Measurements from ENCODE around the gene DIS3L2. TPM values are rescaled to one million over a fixed set of nuclear protein-coding genes. Genes with fewer than 3 reads are reported as not detected.

Gene DIS3L2
- total and polyA plus RNA-seq, 2 of the 4 experiments (the other 2 are of a cell fraction): 14.7 to 19.2 TPM

GRCh38 chr2:232316461-232317330, 355.2 kb downstream of the DIS3L2 start:
- H2AK5ac ChIP-seq (ENCODE audit: low read depth, low read length): no peak overlapping the region
- ChIA-PET CTCF (no interaction called here), POLR2A (ENCODE audit: unreplicated experiment) (no interaction called here)
- peak overlapping the region; percentile 79 for H2AK9ac ChIP-seq (replicated peaks; ENCODE audit: low read depth, low read length, poor library complexity)
- H3K9me1 ChIP-seq (ENCODE audit: insufficient read depth, low read length): peaks cover 7% of the 10 kb centered on the region; the same call in 1 of the 2 replicates
- no CpG with 5 or more reads among the region's 12 CpGs for WGBS, 2 experiments (ENCODE audit: extremely low coverage in 2 of 2, insufficient read length in 1 of 2)
- no peak overlapping the region for H3K14ac ChIP-seq (replicated peaks; ENCODE audit: low read depth, low read length)
- no peak overlapping the region for H3K18ac ChIP-seq (ENCODE audit: low read depth, low read length)
- no peak overlapping the region for H4K8ac ChIP-seq (ENCODE audit: low read depth in 2 of 2, low read length in 2 of 2)
- no peak for DNase-seq
- no peak overlapping the region for H2BK20ac ChIP-seq (ENCODE audit: low read depth, low read length)
- H2BK120ac ChIP-seq (ENCODE audit: low read depth, low read length): no peak overlapping the region
- ATAC-seq (ENCODE audit: low read depth): no peak
- H4K20me1 ChIP-seq (ENCODE audit: insufficient read depth, low read length): no peaks in the 10 kb centered on the region
- no peaks in the 10 kb centered on the region for H3K79me1 ChIP-seq (ENCODE audit: low read depth in 1 of 2, low read length in 2 of 2)
- no peak overlapping the region for H3K4ac ChIP-seq (ENCODE audit: low read depth, low read length)
- H3K56ac ChIP-seq (ENCODE audit: extremely low read depth, insufficient read depth, low read length): no peak overlapping the region
- H3K9me3 ChIP-seq (ENCODE audit: control insufficient read depth, insufficient read depth, low read length): no peaks in the 10 kb centered on the region
- TF ChIP-seq SMC3 (IDR thresholded peaks at IDR 0.05; ENCODE audit: low read depth, low read length) (no peak), RAD21 (IDR thresholded peaks at IDR 0.05; ENCODE audit: low read length) (no peak), RFX5 (IDR thresholded peaks at IDR 0.05; ENCODE audit: low read depth, low read length) (no peak), FOS (IDR thresholded peaks at IDR 0.05; ENCODE audit: low read depth, low read length) (no peak)
- TF ChIP-seq, protein P1, sequence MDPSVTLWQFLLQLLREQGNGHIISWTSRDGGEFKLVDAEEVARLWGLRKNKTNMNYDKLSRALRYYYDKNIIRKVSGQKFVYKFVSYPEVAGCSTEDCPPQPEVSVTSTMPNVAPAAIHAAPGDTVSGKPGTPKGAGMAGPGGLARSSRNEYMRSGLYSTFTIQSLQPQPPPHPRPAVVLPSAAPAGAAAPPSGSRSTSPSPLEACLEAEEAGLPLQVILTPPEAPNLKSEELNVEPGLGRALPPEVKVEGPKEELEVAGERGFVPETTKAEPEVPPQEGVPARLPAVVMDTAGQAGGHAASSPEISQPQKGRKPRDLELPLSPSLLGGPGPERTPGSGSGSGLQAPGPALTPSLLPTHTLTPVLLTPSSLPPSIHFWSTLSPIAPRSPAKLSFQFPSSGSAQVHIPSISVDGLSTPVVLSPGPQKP (IDR thresholded peaks at IDR 0.05; ENCODE audit: borderline replicate concordance, low read depth, low read length): no peak
- no peak overlapping the region; the same call in 1 of the 2 replicates for H3K23ac ChIP-seq (ENCODE audit: low read depth, low read length)
- H3K4me1 ChIP-seq (ENCODE audit: control insufficient read depth, insufficient read depth, low read length): no peaks in the 10 kb centered on the region
- no peak overlapping the region for H3K4me3 ChIP-seq (ENCODE audit: insufficient read depth, low read depth, low read length)
- no peak overlapping the region for H4K5ac ChIP-seq (ENCODE audit: low read depth, low read length)
- H2BK5ac ChIP-seq (ENCODE audit: low read depth, low read length, poor library complexity, severe bottlenecking): no peak overlapping the region
- no peaks in the 10 kb centered on the region for H3K27me3 ChIP-seq (ENCODE audit: control insufficient read depth, insufficient read depth, low read length)
- H2BK15ac ChIP-seq (ENCODE audit: low read depth, low read length): no peak overlapping the region
- no peak overlapping the region for H3K4me2 ChIP-seq (ENCODE audit: low read depth, low read length)
- no peak overlapping the region for H4K91ac ChIP-seq (ENCODE audit: insufficient read depth, low read depth, low read length)
- no peak overlapping the region for H3K27ac ChIP-seq (ENCODE audit: insufficient read depth, low read length)
- no peak overlapping the region for H3K9ac ChIP-seq (ENCODE audit: low read depth, low read length)
- BruUV-seq (replicated peaks): no TSS peak
- H2AFZ ChIP-seq (replicated peaks; ENCODE audit: low read length, poor library complexity): no peak overlapping the region
- dilution Hi-C loops (cut with HindIII; ENCODE audit: low sequenced_read_pairs, unreplicated experiment): no loop called here
- H3K36me3 ChIP-seq (ENCODE audit: control insufficient read depth, insufficient read depth, low read length): no peaks in the 10 kb centered on the region
- intact Hi-C loops (cut with micrococcal nuclease): no loop called here
- in situ Hi-C loops (cut with MboI; ENCODE audit: low sequenced_read_pairs): loop anchor here (5.0 kb wide), 1 partner anchor 409 kb away; no protein-coding TSS in a partner anchor
